WTC11 (cell line): Measurements from ENCODE around the gene MCUB. TPM values are rescaled to one million over a fixed set of nuclear protein-coding genes. Genes with fewer than 3 reads are reported as not detected.

Source experiments
- ATAC-seq: fragments of 200-7000 bp; cut with Tn5 transposase; 2 replicates; pipeline ENCODE4 v1.10.0; 2021; ENCODE audit warnings: mild to moderate bottlenecking, moderate library complexity
- CTCF ChIA-PET: fragments of 300-600 bp; sonication (Branson Sonifier 250); formaldehyde crosslinking; loops from one replicate; lab custom pipeline; 2021; ENCODE audit warnings: antibody characterized with exemption; lab: Charles Lee
- POLR2A ChIA-PET: fragments of 350-600 bp; sonication (Branson Sonifier 250); formaldehyde crosslinking; loops from one replicate; lab custom pipeline; 2021; ENCODE audit warnings: antibody characterized with exemption; lab: Charles Lee
- DNase-seq: peaks from one replicate; pipeline ENCODE4 v3.0.0; 2021; ENCODE audit warnings: low spot score
- H3K27ac Mint-ChIP-seq: 2 replicates; pipeline ENCODE4 v1.8.0; 2021; ENCODE audit warnings: mixed read lengths
- H3K27me3 Mint-ChIP-seq: 2 replicates; pipeline ENCODE4 v1.8.0; 2021; ENCODE audit warnings: low read depth, mild to moderate bottlenecking, moderate library complexity, mixed read lengths
- H3K36me3 Mint-ChIP-seq: 2 replicates; pipeline ENCODE4 v1.8.0; 2021; ENCODE audit warnings: mixed read lengths
- H3K4me1 Mint-ChIP-seq: 2 replicates; pipeline ENCODE4 v1.8.0; 2022; ENCODE audit warnings: mixed read lengths
- H3K4me3 Mint-ChIP-seq: 2 replicates; pipeline ENCODE4 v1.8.0; 2021; ENCODE audit warnings: mild to moderate bottlenecking, moderate library complexity, mixed read lengths
- H3K9me3 Mint-ChIP-seq: 2 replicates; pipeline ENCODE4 v1.8.0; 2021; ENCODE audit warnings: mixed read lengths
- AFF4 ChIP-seq: sonication (generic); formaldehyde crosslinking; IDR thresholded peaks from 2 replicates; pipeline ENCODE4 v1.8.1; 2023; ENCODE audit warnings: mild to moderate bottlenecking, missing genetic modification reagents, borderline replicate concordance
- ARID4B ChIP-seq: sonication (generic); formaldehyde crosslinking; IDR thresholded peaks from 2 replicates; pipeline ENCODE4 v1.8.0; 2023; ENCODE audit warnings: missing genetic modification reagents, mild to moderate bottlenecking, borderline replicate concordance
- ESRRA ChIP-seq: sonication (generic); formaldehyde crosslinking; IDR thresholded peaks from 2 replicates; pipeline ENCODE4 v1.8.1; 2022; ENCODE audit warnings: mild to moderate bottlenecking, missing genetic modification reagents, borderline replicate concordance
- FOXK1 ChIP-seq: sonication (generic); formaldehyde crosslinking; IDR thresholded peaks from 2 replicates; pipeline ENCODE4 v1.8.0; 2022; ENCODE audit warnings: mild to moderate bottlenecking, moderate library complexity, missing genetic modification reagents
- GTF2I ChIP-seq: fragments of 250-450 bp; sonication (Bioruptor Pico); conservative IDR thresholded peaks from 2 replicates; pipeline ENCODE4 v1.4.0; 2021; ENCODE audit warnings: mild to moderate bottlenecking
- HMGA2 ChIP-seq: fragments of 250-450 bp; sonication (Bioruptor Pico); IDR thresholded peaks from 2 replicates; pipeline ENCODE4 v1.4.0; 2021; ENCODE audit warnings: mild to moderate bottlenecking, moderate library complexity
- IRF1 ChIP-seq: sonication (generic); formaldehyde crosslinking; IDR thresholded peaks from 2 replicates; pipeline ENCODE4 v1.8.0; 2023; ENCODE audit warnings: missing genetic modification reagents
- IRF2 ChIP-seq: sonication (generic); formaldehyde crosslinking; IDR thresholded peaks from 2 replicates; pipeline ENCODE4 v1.8.0; 2022; ENCODE audit warnings: low read depth, missing genetic modification reagents, borderline replicate concordance
- MXD4 ChIP-seq: fragments of 250-450 bp; sonication (Bioruptor Pico); IDR thresholded peaks from 2 replicates; pipeline ENCODE4 v1.8.0; 2021; ENCODE audit warnings: mild to moderate bottlenecking, moderate library complexity, borderline replicate concordance
- PREB ChIP-seq: sonication (generic); formaldehyde crosslinking; IDR thresholded peaks from 2 replicates; pipeline ENCODE4 v1.8.1; 2022; ENCODE audit warnings: mild to moderate bottlenecking, missing genetic modification reagents, moderate library complexity, borderline replicate concordance
- PRRX2 ChIP-seq: fragments of 250-450 bp; sonication (Bioruptor Pico); IDR thresholded peaks from 2 replicates; pipeline ENCODE4 v1.8.0; 2021; ENCODE audit warnings: mild to moderate bottlenecking
- SOX15 ChIP-seq: fragments of 250-450 bp; sonication (Bioruptor Pico); IDR thresholded peaks from 2 replicates; pipeline ENCODE4 v1.9.0; 2021; ENCODE audit warnings: mild to moderate bottlenecking
- SP1 ChIP-seq: sonication (generic); formaldehyde crosslinking; conservative IDR thresholded peaks from 2 replicates; pipeline ENCODE4 v1.8.1; 2022; ENCODE audit warnings: missing genetic modification reagents
- ZNF121 ChIP-seq: sonication (generic); formaldehyde crosslinking; IDR thresholded peaks from 2 replicates; pipeline ENCODE4 v1.8.0; 2023; ENCODE audit warnings: missing genetic modification reagents
- ZNF138 ChIP-seq: sonication (generic); formaldehyde crosslinking; conservative IDR thresholded peaks from 2 replicates; pipeline ENCODE4 v1.8.1; 2022; ENCODE audit warnings: mild to moderate bottlenecking, moderate library complexity, missing genetic modification reagents
- ZNF263 ChIP-seq: sonication (generic); formaldehyde crosslinking; IDR thresholded peaks from 2 replicates; pipeline ENCODE4 v1.8.1; 2022; ENCODE audit warnings: low read depth, mild to moderate bottlenecking, moderate library complexity, missing genetic modification reagents
- total RNA-seq: library from RNA; stranded (reverse); gene quantifications from 3 replicates; pipeline ENCODE4 v1.2.3, GENCODE V29; 2021
- TF ChIP-seq, protein P1 (sequence below): sonication (generic); formaldehyde crosslinking; IDR thresholded peaks from 2 replicates; pipeline ENCODE4 v1.8.0; 2023; ENCODE audit warnings: mild to moderate bottlenecking, missing genetic modification reagents
- TF ChIP-seq, protein P2 (sequence below): sonication (generic); formaldehyde crosslinking; IDR thresholded peaks from 2 replicates; pipeline ENCODE4 v1.8.0; 2022; ENCODE audit warnings: mild to moderate bottlenecking, missing genetic modification reagents
- TF ChIP-seq, protein P3 (sequence below): fragments of 250-450 bp; sonication (Bioruptor Pico); IDR thresholded peaks from 2 replicates; pipeline ENCODE4 v2.1.2; 2022; ENCODE audit warnings: mild to moderate bottlenecking, moderate library complexity
- TF ChIP-seq, protein P4 (sequence below): sonication (generic); formaldehyde crosslinking; IDR thresholded peaks from 2 replicates; pipeline ENCODE4 v1.8.1; 2023; ENCODE audit warnings: mild to moderate bottlenecking, moderate library complexity, missing genetic modification reagents

The MCUB gene
- total RNA-seq, 1 experiment from 2014 or later = 26.8 TPM

DNA sequence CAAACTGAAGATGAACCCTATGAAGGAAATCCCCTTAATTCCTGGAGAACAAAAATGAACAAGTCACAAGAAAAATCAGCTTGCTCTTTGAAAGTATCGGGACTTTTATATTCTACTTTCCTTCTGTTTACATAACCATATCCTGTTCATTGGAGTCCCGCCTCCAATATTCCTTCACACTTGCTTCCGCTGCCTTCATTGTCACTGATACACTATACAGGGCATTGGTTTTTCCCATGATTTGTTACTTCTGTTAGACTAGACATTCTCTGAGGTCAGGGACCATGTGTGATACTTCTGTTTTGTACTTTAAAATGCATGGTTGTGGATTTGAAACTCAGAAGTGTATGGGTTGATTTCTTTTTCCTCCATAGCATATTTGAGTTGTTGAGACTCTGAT is 18.8 kb downstream of the MCUB start:
- Mint-ChIP-seq H3K27ac (peak overlapping the region; percentile 87; the same call in 1 of the 2 replicates), H3K36me3 (peaks cover 23% of the 10 kb centered on the region), H3K9me3 (peaks cover 15% of the 10 kb centered on the region), H3K4me1 (no peaks in the 10 kb centered on the region), H3K27me3 (no peaks in the 10 kb centered on the region), H3K4me3 (no peak overlapping the region)
- ChIA-PET CTCF (no interaction called here), POLR2A (no interaction called here)
- DNase-seq (no peak), ATAC-seq (no peak)
- TF ChIP-seq SOX15 (CRISPR knock-in tag) = no peak
- no peak for TF ChIP-seq MXD4 (CRISPR knock-in tag)
- TF ChIP-seq ESRRA = no peak
- TF ChIP-seq ZNF263 (CRISPR knock-in tag) = no peak
- no peak for TF ChIP-seq AFF4 (CRISPR knock-in tag)
- no peak for TF ChIP-seq IRF2 (CRISPR knock-in tag)
- no peak for TF ChIP-seq ZNF121 (CRISPR knock-in tag)
- TF ChIP-seq ZNF138 (CRISPR knock-in tag) = no peak
- TF ChIP-seq, protein P1, sequence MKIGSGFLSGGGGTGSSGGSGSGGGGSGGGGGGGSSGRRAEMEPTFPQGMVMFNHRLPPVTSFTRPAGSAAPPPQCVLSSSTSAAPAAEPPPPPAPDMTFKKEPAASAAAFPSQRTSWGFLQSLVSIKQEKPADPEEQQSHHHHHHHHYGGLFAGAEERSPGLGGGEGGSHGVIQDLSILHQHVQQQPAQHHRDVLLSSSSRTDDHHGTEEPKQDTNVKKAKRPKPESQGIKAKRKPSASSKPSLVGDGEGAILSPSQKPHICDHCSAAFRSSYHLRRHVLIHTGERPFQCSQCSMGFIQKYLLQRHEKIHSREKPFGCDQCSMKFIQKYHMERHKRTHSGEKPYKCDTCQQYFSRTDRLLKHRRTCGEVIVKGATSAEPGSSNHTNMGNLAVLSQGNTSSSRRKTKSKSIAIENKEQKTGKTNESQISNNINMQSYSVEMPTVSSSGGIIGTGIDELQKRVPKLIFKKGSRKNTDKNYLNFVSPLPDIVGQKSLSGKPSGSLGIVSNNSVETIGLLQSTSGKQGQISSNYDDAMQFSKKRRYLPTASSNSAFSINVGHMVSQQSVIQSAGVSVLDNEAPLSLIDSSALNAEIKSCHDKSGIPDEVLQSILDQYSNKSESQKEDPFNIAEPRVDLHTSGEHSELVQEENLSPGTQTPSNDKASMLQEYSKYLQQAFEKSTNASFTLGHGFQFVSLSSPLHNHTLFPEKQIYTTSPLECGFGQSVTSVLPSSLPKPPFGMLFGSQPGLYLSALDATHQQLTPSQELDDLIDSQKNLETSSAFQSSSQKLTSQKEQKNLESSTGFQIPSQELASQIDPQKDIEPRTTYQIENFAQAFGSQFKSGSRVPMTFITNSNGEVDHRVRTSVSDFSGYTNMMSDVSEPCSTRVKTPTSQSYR (CRISPR knock-in tag) = no peak
- TF ChIP-seq ARID4B (CRISPR knock-in tag) = no peak
- no peak for TF ChIP-seq FOXK1 (CRISPR knock-in tag)
- TF ChIP-seq, protein P2, sequence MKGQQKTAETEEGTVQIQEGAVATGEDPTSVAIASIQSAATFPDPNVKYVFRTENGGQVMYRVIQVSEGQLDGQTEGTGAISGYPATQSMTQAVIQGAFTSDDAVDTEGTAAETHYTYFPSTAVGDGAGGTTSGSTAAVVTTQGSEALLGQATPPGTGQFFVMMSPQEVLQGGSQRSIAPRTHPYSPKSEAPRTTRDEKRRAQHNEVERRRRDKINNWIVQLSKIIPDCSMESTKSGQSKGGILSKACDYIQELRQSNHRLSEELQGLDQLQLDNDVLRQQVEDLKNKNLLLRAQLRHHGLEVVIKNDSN (CRISPR knock-in tag) = no peak
- TF ChIP-seq HMGA2 = no peak
- no peak for TF ChIP-seq PREB (CRISPR knock-in tag)
- TF ChIP-seq, protein P3, sequence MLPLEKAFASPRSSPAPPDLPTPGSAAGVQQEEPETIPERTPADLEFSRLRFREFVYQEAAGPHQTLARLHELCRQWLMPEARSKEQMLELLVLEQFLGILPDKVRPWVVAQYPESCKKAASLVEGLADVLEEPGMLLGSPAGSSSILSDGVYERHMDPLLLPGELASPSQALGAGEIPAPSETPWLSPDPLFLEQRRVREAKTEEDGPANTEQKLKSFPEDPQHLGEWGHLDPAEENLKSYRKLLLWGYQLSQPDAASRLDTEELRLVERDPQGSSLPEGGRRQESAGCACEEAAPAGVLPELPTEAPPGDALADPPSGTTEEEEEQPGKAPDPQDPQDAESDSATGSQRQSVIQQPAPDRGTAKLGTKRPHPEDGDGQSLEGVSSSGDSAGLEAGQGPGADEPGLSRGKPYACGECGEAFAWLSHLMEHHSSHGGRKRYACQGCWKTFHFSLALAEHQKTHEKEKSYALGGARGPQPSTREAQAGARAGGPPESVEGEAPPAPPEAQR (CRISPR knock-in tag) = no peak
- no peak for TF ChIP-seq SP1 (CRISPR knock-in tag)
- no peak for TF ChIP-seq PRRX2 (CRISPR knock-in tag)
- TF ChIP-seq, protein P4, sequence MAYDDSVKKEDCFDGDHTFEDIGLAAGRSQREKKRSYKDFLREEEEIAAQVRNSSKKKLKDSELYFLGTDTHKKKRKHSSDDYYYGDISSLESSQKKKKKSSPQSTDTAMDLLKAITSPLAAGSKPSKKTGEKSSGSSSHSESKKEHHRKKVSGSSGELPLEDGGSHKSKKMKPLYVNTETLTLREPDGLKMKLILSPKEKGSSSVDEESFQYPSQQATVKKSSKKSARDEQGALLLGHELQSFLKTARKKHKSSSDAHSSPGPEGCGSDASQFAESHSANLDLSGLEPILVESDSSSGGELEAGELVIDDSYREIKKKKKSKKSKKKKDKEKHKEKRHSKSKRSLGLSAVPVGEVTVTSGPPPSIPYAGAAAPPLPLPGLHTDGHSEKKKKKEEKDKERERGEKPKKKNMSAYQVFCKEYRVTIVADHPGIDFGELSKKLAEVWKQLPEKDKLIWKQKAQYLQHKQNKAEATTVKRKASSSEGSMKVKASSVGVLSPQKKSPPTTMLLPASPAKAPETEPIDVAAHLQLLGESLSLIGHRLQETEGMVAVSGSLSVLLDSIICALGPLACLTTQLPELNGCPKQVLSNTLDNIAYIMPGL (CRISPR knock-in tag) = no peak
- TF ChIP-seq GTF2I (CRISPR knock-in tag) = no peak
- TF ChIP-seq IRF1 (CRISPR knock-in tag) = no peak
